ENCODE results near the gene CBX8.

Gene CBX8

DNA sequence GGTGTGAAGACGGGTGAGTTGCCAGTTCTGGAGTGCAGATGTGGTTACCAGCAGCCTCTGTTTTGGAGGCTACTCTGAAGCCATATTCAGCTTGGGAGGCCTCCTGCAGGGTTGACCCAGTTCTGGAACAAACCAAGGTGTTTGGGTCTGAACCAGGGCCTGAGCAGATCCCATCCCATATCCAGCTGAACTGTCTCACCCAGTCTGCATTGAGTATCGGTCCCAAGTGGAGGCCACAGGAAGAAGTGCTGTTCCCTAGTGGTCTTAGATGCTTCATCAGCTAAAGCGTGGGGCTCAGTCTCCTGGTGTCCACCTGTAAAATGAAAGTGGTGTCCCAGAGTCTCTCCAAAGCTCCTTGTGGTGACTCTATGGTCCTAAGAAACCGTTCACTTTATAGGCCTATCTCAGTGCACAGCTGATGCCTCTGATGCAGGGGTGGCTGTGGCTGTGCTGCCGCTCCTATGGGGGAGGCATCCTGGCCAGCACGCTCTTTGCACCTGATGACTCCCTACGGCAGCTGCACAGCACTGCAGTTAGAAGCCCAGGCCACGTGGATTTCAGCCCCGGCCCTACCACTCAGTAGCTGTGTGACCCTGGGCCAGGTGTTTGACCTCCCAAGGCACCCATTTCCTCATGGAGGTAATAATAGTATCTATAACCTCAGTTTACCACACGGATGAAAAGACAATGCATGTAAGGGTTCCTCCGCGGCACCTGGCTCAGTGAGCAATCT lies 21.3 kb upstream of the CBX8 start:
- no peak for FAIRE-seq

DNA sequence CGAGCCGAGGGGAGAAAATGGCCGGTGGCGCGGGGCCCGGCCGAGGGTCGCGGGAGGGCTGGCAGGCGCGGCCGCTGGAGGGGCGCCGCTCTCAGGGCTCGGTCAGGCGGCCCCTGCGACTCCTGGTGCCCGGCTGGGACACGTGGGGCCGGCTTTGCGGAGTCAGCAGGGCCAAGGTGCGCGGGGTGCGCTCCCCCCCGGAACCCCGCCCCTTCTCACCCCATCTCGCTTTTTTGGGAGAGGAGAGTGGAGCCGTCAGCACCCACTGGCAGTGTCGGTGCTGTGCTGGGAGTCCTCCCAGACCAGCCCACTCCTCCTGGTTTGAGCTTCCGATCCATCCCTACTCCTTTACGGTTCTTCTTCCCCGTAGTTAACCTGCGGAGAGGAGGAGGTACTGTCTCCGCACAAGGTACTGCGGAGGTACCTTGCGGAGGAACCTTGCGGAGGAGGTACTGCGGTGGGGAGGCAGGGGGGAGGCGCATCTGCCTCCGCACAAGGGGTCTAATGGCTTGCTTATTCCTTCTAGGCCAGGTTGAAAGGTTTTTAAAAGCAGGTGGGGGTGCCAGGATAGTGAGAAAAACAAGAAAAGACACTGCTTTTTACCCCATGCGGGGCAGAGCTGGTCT lies 19.1 kb upstream of the CBX8 start:
- FAIRE-seq: no peak

DNA sequence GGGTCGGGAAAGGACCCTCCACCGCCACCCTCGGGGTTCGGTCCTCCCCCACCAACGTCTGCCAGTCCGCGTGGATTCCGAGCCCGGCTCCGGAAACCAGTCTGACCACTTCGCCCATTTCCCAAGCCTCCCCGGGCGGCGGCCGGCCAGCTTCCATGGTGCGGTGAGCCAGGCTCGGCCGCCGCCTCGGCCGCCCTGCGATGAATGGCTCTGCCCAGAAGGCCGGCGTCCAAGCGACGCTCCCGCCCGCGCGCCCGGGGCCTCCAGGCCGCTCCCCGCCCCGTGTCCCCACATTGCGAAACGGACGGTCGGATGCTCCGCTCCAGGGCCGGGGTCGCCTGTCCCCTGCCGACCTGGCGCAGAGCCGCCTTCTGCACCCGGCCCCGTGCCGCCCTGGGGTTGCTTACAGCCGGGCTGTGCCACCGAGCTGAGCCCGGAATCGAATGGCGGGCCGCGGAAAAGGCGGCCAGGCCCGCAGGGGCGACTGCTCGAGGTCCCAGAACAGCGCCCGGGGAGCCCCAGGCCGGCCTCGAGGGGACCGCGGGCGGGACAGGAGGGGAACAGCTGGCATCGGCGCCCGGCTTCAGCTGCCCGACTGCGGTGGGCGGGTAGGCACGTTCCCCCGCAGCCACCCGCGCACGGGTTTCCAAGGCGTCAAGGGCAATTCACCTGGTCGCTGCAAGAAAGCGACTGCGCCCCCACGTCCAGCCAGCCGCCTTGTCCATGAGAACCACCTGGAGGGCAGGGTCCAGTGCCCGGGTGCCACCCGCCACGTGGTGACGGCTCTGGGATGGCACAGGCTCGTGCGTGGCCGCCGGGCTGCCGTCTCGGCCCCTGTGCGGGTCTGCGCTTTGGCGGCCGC lies 18.3 kb upstream of the CBX8 start:
- no peak for FAIRE-seq

DNA sequence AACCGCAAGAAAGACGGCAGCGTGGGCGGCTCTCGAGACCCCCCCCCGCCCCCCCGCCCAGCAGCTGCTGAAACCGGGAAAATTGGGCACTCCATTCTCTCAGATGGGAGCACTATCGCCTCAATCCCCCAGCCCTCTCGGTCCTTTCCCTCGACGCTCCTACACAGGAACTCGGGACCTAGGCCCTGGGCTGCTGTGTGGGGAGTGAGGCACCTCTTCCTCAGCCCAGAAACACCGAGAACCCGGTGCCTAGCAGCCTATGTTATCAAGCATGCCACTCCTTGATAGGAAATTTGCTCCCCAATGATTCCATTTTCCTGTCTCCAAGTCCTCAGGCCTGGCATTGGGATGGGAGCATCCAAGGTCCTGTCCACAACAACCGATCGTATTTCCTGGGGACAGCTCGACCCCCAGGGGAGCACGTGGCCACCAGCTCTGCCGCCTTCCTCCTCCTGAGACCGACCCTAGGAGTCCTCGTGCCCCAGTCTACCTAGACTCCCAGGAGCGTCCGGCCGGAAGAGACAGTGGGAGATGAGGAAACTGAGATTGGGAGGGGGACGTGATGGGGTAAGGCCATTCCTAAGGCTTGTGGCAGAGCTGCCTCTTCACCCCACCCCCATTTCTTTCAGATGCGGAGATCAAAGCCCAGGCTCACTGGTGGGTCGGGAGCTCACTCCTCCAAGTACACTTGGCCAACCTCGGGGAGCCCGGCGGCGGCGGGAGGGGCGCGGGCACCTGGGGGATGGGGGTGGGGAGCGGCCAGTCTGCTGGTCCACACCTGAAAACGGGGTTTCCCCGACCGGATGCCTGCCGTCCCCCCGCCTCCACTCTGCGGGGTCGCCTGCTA lies 17.5 kb upstream of the CBX8 start:
- FAIRE-seq: no peak

DNA sequence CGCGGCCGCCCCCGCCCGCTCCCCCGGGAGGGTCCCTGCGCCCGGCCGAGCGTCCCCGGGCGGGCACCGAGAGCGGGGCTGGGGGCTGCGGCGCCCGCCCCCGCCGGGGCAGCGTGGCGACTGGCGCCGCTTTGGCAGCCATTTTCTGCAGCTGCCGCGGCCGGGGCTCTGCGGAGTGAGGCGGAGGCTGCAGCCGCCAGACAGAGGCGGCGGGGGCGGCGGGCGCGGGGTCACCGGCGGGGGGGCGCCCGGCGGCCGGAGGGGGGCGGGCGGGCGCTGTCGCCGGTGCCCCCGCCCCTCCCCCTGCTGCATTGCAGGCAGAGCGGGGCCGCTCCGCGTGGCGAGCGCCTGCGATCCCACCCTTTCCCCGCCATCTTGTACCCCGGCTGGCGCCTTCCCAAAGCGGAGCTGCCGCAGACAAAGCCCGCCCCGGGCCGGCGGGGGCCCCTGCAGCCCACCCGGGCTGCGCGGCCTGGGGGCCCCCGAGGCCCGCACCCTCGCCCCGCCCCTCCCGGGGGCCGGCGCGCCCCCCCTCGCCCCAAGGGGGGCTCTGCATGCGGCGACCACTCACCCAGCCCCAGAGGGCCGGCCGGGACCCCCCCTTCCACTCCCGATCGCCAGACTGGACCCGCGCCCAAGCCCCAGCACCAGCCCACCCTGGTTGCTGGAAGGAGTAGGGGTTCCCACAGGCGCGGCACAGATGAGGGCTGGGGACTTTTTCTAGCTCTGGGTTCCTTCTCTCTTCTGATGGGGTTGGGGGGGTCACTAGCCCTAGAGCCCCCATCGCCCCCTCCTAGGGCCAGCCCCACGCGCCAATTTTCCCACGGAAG lies 16.6 kb upstream of the CBX8 start:
- no peak for FAIRE-seq

DNA sequence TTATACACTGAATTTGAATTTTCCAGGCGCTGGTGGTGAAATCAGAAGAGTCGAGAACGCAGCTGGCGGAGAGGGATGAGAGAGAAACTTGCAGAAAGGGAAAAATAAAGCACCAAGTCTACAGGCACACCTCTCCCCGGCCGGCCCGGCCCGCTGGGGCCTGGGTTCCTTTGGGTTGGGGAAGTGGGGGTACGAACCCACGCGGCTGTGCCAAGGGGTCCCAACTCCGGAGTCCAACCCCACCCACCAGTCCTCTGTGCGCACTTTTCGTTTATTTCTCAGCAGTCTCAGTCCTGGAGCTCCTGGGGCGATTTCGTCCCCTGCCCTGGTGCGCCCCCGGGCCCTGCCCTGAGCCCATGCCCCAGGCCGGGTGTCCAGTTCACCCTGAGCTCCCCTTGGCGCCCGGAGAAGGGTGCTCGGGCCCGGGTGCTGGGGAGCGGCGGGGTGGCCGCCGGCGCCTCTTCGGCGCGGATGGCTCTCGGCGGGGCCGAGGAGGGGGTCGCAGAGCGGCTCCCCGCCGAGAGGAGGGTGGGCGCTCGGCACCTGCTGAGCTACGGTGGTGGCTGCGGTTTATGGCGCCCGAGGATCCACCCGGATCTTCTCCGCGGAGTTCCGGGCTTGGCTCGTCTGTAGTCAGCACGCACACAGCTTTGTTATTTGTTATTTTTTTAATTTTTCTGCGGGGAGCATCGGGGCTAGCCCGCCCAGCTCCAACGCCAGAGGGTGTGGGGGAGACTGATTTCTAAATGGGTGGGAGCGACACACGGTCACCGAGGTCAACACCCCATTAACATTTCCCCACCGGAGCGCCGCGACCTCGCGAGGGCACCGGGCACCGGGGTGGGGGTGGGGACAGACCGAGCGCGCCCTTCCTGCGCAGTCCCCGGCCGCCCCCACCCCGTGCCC lies 15.7 kb upstream of the CBX8 start:
- no peak for FAIRE-seq

DNA sequence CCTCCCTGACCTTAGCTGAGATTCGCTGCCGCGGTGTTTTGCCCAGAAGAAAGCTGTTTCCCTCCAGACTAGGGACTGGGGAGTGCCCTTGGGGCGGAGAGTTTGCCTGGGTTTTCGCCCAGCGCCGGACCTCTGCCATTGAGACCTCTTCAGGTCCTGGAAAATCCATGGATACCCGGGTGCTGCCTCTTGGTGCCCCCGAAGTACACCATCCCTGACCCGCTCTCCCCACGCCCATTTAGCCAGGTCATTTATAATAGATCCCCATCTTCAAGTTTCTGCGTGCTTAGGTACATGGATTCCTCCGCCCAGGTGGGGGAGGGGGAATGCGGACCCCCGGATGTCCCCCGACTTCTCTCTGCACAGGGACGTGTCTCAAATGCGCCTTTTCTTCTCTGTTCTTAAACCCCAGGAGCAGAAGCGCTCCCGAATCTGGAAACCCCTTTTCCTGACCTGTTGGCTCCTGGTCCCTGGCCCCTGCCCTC lies 15.0 kb upstream of the CBX8 start:
- no peak for FAIRE-seq

DNA sequence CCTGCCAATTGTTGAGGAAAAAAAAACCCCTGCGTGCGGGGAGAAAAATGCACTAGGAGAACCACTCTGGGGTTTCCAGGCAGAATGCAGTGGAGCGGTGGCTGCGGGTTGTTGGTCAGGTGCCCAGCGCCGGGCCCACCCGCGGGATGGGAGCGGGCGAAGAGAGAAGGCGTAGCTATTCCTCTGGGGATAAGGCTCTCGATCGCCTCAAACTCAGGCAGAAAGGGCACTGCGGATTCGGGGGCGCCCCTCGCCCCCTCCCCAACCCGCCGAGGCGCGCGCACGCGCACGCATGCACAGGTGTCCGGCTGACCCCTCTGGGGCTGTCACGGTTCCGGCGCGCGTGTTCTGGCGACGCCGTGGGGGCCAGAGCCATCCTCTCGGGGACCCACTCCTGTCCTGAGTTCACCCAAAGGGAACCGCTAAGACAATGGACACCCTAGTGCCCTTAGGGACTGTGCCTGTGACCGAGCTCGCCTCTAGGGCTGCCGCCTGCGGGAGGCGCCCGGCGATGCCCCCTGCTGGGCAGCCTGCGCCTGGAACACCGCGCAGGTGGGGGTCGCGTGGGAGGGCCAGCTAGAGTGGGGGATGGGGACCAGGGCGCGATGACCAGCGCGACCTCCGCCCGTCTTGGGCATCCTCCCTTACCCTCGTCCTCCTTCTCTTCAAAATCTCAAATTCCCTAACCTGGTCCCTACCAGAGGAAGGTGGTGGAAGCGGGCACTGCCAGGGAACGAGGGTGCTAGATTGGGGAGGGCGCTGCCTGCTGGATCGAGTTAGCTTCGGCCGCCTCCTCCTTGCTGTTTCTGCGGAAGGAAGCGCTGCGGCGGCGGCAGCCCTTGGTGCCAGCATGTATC lies 14.4 kb upstream of the CBX8 start:
- no peak for FAIRE-seq

DNA sequence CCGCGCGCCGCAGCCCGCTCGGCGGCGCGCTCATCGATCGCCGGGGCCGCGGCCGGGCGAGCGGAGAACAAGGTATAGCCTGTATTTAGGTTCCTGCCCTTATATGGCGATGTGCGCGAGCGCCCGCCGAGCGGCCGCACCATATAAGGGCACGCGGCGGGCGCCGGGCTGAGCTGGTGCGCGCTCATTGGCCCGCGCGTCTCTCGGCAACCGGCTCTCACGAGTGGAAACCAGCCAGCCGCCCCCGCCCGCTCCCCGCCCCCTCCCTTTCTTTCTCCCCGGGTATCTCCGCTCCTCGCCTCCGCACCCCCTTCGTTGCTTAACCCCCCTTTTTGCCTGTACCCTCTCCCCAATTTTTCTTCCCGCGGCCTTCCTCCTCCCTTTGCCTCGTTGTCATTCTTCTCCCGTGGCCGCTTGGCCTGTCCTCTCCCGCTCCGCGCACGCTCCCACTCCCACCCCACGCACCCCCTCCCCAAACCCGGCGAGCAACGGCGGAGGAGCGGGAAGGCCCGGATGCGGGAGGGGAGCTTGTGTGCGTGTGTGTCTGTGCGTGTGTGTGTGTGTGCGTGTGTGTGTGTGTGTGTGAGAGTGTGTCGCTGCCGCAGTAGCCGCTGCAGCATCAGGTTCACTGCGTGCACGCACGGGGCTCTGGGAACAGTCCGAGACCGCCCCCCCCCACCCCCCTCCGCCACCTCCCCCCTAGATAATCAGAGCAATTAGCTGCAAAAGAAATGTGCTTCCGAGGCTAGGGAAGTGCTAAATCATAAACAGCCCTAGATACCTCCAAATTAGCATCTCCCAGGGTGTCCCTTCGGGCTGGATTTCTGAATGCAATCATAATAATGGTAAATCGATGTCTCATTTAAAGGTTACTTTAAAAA lies 13.5 kb upstream of the CBX8 start:
- FAIRE-seq: no peak

DNA sequence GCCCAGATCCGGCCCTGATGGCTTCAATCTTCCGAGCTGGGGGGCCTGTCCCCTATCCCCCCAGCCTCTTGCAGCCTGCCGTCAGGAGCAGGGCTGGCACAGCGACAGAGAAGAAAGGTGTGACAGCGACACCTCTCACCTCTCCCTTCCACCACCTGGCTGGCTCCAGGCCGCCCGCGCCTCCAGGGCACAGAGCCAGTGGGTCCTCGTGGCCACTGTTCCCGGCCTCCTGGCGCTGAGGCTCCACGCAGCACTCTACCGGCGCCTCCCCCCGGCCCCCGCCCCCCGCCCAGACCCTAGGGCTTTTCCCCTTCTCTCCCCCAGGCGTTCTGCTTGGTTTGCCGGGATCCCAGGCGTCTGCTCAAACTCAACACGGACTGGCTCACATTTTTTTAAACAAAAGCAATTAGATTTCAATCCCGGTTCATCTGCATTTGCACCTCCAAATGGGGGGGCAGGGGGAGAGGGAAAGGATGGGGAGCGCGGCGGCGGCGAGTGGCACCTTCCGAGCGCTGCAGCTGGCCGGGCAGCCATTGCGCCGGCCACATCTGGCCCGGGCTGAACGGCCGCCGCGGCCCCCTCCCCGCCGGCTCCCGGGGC lies 12.8 kb upstream of the CBX8 start:
- FAIRE-seq: no peak

DNA sequence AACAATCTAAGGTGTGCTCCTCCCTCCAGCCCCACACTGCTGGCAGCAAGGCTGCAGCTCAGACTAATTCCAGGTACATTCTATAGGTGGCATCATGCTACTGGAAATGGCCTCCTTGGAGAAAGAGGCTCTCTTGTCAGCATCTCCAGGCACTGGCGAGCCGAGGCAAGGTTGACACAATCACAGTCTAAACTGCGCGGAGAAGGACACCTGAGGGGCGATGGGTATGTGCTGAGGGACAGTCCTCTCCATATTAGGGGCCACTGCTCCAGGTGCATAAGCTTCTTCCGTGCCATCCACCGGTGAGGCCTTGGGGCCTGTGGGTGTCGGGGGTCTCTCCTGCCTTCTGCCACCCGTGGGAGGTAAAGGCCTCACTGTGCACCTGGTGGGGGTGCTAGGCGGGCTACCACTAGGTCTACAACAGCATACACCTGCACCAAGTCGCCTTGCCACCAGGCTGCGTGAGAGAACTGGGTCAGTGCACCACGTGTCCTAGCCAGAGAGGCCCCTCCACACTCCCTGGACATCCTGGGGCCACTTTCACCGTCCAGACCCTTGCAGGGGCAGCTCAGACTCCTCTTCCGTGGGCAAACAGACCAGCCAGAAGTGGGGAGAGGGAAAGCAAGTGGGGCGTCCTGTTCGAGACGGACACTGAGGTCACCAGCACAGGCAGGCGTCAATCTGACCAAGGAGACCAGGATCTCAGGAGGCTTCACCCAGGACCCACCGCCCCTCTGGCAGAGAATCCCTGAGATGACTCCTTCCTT lies 12.1 kb upstream of the CBX8 start:
- FAIRE-seq: no peak

DNA sequence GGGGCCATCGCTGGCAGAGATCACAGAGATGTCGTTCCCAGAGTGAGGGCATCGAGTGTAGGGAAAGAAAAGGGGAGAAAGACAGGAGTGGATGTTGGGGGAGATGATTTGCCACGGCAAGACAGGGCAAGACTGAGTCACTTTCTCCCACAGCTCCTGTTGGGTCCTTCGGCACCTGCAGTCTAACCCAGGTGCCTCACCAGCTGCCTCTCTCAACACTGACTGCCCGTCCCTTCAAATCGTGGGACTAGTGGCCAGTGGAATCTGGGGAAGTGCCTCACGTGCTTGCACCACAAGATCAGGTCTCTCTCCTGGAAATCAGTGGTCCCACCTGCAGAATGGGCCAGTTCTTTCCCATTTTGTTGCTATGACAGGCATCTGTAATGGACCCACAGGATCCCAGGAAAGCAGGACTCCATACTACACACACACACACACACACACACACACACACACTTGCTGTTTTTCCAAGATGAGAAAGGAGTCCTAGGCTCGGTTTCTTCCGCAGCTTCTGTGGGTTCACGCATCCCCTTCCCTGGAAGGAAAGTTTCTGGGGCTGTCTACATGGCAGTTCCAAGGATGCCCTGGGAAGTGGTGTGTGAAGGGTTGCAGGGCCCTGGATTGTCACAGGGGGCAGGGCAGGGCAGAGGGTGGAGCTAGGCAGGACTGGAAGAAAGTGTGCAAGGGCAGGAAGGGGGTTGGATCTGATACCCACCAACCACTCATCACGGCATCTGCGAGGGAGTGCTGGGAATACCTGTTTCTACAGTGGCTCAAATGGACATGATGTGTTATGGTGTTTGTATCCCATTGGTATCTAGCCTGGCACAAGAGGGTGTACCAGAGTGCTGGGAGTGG lies 10.2 kb upstream of the CBX8 start:
- FAIRE-seq: no peak

DNA sequence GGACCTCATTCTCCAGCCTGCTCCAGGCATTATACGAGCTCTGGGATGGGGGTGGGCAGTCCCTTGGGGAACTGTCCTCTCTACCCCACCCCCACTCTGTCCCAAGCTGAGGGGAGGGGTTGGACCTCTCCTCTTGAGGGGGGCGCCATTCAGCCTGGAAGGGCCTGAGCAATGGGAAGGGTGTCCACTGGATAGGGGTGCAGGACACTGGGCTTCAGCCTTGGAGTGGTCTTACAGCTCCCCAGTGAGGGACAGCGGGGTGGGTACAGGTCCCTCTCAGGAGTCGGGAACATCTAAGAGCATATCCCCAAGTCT lies 9.5 kb upstream of the CBX8 start:
- no peak for FAIRE-seq

DNA sequence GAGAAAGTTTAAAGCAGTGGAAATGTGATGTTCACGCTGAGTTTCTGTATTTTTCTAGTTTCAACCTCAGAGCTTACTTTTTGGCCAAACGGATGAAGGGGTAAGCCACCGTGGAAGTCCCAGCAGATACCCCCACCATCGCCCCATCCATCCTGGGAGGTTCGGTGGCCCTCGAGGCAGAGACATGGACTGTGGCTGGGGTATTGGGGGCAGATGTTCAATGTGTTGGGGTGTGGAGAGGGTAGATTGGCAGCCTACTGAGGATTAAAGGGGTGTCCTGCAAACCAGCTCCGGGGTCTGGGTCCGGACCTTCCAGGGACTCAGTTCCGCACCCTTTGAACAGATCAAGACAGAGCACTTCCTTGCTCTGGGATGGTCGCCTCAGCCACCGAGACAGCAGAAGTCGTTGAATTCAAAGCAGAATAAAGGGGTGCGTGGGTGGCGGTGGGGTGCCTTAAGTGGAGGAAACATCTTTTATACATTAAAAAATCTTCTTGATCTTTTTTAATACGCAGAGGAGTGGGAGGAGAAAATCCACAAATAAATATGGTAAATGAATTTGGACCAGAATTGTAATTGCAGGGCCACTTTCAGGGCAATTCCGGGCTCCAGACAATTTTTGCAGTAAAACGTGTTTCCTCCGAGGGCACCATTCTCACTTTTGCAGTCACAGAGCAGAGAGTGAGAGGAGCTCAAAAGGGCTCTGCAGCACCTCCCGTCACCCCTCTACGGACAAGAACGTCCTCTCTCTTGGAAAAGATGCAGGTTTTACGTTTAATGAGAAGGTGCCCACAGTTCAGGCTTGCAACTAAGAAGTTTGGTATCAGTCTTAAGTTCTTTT lies 8.2 kb upstream of the CBX8 start:
- FAIRE-seq: no peak

DNA sequence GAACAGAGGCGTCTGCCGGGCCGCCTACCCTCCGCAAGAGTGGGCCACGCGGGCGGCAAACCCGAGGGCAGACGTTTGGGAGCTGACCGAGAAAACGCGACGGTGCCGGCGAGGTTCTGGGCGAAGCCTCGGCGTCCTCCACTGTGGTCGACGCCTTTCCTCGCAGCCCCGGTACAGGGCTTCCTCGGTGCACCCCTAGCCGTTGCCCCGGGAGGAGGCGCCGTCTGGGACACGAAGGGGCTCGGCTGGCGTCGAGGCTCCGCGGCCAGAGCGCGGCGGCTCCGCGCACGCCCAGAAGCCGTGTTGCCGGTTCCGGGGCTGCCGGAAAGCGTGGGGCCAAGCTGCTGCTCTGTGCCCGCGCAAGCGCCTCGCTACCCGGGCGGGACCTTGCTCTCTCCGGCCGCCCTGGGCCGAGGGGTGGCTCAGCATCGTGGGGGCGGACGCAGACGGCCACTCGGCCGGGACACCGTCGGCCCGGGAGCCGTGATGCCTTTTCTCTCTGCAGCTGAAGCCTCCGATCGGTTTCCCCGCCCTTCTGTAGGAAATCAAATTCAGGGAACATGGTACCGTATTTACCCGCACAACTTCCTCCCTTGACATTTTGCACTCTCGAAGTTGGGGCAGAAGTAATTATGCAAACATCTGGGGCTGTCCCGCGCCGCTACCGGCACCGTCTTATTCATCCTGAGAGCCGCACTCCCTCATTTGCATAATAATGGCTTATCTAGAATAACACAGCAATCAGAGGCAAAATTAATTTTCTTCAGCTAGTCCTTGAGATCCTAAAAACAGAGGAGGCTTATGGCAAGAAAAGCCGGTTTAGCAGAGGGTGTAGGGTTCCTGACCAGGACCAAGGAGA lies 7.3 kb upstream of the CBX8 start:
- no peak for FAIRE-seq

Measured in A204.1 (cell line).